ENCODE measurements around the gene CD55.

Gene CD55

DNA sequence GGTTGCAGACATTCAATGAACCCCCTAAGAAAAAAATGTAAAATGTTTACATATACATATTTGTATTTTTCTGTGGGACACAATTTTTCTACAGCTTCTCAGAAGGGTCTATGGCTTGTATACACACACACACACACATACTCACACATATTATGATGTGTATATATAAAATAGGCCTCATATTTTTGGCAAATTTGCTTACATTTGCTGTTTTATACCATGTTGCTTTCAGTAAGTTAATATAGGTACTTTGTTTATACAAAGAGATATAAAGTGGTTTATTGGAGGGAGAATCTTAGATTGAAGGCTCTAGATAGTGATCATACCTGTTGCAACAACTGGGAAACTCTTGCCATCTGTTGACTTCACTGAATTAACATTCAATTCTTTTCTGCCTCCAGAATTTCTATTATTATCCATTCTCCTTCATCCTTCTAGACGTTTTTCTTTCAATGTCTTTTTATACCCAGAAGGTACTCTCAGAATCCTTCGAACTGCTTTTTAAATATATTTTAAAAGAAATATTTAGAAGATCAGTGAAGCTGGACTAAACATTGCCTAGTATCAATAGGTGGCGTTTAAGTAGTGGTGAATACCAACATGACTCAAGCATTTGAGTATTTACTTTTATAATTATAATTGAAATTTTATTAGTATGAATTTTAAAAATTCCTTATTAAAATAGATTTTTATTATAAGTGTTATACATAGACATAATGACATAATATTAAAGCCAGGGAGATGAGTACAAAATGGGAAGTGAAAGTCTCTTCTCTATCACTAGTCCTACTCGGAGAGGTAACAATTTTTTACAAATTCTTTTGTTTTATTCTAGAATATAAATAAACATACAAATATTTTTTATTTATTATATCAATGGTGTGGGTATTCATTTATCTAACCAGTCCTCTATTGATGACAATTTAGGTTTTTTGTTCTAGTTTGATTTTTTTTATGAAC lies 10.2 kb downstream of the CD55 start:
- DNase-seq, result no peak

- DNase-seq, result no peak
These were observed 11.6 kb downstream of the CD55 start for GRCh38 chr1:207333009-207333600.

GRCh38 chr1:207333620-207334019 lies 12.1 kb downstream of the CD55 start:
- no peak for DNase-seq

GRCh38 chr1:207334337-207334736 lies 12.9 kb downstream of the CD55 start:
- no peak for DNase-seq

- no peak for DNase-seq
These were observed 13.7 kb downstream of the CD55 start for GRCh38 chr1:207335138-207335537.

DNA sequence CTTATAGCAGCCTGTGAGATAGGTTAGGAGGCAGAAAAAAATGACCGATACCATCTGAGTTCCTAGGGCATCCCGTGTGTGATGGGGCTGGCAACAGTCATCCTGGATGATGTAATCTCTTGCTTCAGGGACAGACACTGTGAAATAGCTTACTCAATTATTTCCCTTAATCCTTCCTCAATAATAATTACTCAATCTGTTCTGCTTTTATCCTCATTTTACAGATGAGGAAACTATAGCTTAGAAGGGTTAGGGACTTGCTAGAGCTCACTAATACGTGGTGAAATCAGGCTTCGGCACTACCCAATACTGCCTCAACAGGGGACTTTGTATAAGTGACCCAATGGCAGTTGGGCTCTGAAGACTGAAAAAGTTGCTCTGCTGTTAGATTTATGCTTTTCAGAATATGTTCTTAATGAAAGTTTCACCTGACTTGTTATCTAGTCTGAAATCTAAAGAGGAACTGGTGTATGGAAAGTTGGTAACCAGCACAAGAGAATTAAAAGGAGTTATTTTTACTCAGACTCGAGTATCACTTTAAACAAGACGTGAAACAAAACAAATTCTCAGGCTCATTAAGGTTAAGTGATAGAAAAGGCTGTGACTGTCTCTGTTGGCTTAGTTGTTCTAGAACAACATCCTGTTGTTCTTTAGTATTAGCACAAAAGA lies 14.4 kb downstream of the CD55 start:
- no peak for DNase-seq

DNA sequence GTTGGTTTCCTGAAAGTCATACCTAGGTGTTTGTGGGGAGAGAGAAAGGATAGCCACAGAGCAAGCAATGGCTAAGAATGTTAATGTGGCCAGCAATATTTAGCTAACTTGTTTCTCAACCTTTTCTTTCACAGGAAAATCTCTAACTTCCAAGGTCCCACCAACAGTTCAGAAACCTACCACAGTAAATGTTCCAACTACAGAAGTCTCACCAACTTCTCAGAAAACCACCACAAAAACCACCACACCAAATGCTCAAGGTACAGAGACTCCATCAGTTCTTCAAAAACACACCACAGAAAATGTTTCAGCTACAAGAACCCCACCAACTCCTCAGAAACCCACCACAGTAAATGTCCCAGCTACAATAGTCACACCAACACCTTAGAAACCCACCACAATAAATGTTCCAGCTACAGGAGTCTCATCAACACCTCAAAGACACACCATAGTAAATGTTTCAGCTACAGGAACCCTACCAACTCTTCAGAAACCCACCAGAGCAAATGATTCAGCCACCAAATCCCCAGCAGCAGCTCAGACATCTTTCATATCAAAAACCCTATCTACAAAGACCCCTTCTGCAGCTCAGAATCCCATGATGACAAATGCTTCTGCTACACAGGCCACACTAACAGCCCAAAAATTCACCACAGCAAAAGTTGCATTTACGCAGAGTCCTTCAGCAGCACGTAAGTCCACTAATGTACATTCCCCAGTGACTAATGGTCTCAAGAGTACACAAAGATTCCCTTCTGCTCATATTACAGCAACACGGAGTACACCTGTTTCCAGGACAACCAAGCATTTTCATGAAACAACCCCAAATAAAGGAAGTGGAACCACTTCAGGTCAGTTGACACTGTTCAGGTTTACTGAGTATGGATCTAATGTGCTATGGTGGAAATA lies 15.3 kb downstream of the CD55 start:
- DNase-seq, result no peak

DNA sequence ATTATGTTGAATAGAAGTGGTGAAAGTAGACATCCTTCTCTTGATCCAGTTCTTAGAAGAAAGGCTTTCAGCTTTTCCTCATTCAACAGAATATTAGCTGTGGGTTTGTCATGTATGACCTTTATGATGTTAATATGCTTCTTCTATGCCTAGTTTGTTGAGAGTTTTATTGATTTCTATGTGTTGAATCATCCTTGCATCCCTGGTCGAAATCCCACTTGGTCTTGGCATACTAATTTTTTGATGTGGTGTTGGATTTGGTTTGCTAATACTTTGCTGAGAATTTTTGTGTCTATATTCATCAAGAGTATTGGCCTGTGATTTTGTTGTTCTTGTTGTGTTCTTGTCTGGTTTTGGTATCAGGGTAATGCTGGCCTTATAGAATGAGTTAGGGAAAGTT lies 20.9 kb downstream of the CD55 start:
- DNase-seq, result no peak

GRCh38 chr1:207343675-207344074 lies 22.2 kb downstream of the CD55 start:
- DNase-seq, result no peak

DNA sequence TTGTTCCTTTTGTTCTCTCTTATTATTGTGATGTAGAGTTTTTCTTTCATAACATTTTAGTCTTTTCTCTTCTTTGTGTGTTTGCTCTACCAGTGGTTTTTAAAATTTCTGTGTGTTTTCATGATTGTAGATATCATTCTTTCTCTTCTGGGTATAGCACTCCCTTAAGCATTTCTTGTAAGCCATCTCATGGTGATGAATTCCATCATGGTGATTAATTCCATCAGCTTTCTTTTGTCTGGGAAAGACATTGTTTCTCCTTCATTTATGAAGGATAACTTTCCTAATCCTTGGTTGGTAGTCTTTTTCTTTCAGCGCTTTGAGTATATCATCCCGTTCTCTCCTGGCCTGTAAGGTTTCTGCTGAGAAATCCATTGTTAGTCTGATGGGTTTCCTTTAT lies 22.7 kb downstream of the CD55 start:
- DNase-seq, result no peak

- no peak for DNase-seq
These were observed 24.4 kb downstream of the CD55 start for GRCh38 chr1:207345644-207346477.

GRCh38 chr1:207346513-207346912 lies 25.0 kb downstream of the CD55 start:
- no peak for DNase-seq

GRCh38 chr1:207349979-207350378 lies 28.5 kb downstream of the CD55 start:
- DNase-seq, result no peak

GRCh38 chr1:207352554-207352953 lies 31.1 kb downstream of the CD55 start:
- no peak for DNase-seq

DNA sequence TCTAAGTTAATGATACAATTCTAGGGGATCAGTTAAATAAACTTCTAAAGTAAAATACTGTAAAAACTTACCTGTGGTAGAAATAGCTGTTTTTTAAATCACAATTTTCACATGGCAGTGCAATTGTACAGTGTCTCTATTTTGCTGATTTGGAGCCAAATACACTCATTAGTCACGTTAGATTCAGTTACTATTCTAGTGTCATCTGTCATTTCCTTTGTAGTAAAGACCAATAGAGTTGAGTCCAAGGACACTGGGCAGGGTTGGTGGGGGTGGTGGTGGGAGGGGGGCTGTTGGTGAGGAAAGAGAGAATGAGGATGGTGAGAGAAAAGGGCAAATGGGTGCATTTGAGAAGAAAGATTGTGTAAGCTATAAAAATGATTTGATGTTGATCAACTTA lies 33.6 kb downstream of the CD55 start:
- no peak for DNase-seq

DNA sequence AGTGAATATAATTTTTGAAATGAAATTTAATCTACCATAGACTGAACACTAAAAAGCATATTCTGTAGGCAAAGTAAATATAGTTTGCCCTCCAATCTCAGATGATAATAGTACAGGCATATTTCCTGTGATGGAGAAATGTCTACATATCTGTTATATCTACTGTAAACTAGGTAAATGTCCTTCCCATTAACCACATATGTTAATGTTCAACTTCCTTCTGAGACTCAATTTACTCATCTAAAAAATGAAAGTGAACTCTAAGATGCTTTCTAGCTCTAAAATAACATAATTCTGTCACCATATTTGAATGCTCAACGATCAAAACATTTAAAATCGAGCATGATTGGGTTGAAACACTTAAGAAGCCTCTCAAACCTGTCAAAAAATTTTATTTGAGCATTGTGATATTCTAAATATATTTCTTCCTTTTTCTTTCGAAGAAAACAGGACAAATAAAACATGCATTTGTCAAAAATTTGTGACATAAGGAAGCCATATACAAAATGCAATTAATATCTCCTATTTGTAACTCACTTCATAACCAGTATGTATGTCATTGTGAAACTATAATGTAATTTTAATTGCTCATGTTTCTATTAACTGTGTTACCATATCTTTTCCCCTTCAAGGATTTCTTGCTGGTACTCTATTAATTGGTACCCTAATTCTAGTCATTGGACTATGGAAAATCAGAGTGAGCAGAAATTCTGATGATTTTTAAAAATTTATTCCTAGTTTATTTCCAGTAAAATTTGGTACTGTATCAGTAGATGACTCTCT lies 34.2 kb downstream of the CD55 start:
- no peak for DNase-seq

GRCh38 chr1:207361029-207361428 lies 39.6 kb downstream of the CD55 start:
- no peak for DNase-seq

DNA sequence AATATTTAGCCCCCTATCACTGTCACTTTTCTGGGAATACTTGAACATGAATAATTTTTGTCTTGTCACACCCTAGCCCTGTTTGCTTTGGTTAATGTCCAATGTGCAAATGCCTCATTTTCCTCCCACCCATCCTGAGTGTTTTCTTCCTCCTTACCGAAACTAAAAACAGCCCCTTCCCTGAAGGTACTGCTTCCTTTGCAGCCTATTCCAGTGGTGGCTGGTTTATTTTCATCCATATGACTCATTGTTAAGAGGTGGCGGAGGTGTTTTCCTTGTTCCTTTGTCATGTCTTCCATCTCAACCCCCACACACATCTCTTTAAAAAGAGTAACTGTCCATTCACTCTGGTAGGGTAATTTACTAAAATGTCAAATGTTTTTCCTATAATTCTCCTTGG lies 40.4 kb downstream of the CD55 start:
- no peak for DNase-seq

DNA sequence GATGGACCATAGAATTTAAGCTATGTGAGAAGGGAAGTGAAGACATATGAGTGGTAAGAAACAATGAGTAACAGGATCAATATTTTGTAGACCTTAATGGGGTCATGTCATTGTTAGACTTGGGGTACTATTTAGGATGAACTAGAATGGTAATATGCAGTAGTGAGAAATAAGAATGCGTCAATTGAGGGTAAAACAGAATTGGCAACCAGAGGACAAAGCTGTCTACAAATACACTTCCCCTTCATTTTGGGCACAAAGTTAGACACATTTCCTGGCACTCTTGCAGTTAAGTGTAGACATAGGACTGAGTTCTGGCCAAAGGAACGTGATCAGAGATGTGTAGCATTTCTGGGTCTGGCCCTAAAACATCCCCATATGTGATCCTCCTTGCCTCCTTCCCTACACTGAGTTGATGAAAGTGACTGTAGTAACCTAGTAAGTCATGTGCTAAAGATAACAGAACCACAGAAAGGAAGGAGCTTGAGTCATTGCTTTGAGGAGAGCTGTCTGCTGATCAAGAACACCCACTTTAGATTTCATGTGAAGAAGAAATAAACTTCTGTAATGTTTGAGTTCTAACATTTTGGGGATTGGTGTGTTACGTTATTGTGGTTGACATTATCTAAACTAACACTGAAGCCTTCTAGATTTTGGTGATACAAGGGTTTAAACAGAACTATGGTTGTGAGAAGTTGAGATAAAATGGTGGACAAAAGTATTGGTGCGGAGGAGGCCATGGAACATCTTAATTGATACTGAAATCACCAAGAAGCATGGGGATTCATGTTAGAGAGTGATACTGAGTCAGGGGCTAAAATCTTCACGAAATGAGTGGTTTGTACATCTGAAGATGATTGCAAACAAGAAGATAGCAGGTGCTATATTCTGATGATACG lies 41.7 kb downstream of the CD55 start:
- DNase-seq, result no peak

- DNase-seq, result no peak
These were observed 42.4 kb downstream of the CD55 start for GRCh38 chr1:207363871-207364270.

All from midbrain (tissue), 1 donor.